ENCODE results near the gene GET4. TPM values are rescaled to one million over a fixed set of nuclear protein-coding genes. Genes with fewer than 3 reads are reported as not detected.
A peak's percentile ranks its signal among the peaks of the same experiment; 100 is the strongest.

Gene GET4
- total RNA-seq, 1 donor from 2014 or later, result 44.5 TPM

DNA sequence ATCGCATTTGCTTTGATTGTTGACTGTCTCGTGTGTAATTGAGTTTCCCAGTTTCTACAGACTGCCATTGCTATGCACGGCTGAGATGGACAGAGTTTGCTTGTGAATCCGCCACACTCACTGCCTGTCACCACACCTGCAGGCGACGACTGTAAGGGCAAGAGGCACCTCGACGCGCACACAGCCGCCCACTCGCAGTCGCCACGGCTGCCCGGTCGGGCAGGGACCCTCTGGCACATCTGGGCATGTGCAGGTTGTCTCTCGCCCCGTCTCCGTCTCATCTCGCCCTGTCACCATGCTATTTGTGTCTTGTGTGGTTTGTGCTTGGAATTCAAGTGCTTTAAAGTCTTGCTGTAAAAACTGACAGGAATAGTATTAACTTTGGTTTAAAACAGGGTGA, 26.6 kb upstream of the GET4 start:
- DNase-seq (ENCODE audit: low read depth) (no peak), FAIRE-seq (no peak)
- no peaks in the 10 kb centered on the region for H3K27me3 ChIP-seq (ENCODE audit: control insufficient read depth, insufficient read depth, low read length)
- H3K4me3 ChIP-seq (ENCODE audit: low read depth, low read length), result no peak overlapping the region
- TF ChIP-seq, protein P1, sequence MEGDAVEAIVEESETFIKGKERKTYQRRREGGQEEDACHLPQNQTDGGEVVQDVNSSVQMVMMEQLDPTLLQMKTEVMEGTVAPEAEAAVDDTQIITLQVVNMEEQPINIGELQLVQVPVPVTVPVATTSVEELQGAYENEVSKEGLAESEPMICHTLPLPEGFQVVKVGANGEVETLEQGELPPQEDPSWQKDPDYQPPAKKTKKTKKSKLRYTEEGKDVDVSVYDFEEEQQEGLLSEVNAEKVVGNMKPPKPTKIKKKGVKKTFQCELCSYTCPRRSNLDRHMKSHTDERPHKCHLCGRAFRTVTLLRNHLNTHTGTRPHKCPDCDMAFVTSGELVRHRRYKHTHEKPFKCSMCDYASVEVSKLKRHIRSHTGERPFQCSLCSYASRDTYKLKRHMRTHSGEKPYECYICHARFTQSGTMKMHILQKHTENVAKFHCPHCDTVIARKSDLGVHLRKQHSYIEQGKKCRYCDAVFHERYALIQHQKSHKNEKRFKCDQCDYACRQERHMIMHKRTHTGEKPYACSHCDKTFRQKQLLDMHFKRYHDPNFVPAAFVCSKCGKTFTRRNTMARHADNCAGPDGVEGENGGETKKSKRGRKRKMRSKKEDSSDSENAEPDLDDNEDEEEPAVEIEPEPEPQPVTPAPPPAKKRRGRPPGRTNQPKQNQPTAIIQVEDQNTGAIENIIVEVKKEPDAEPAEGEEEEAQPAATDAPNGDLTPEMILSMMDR (IDR thresholded peaks at IDR 0.05; ENCODE audit: insufficient read depth, low read length, severe bottlenecking), result no peak
- H3K36me3 ChIP-seq (ENCODE audit: control insufficient read depth, insufficient read depth, low read length), result peaks cover 28% of the 10 kb centered on the region

DNA sequence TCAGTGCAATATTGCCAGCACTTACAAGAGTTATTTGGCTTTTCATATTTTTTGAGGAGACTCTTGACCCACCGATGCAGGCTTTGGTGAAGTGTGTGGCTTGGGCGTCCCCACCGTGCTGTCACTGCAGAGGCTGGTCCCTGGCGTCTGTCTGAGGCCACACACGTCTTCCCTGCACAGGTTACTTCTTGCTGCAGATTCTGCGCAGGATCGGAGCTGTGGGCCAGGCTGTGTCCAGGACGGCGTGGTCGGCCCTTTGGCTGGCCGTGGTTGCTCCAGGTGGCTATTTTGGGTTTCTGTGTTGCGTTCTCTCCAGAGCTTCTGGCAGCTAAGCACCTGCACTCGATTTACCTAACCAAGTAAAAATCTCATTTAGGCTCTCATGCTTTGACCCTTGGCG, 25.1 kb upstream of the GET4 start:
- Histone ChIP-seq H3K27me3 (ENCODE audit: control insufficient read depth, insufficient read depth, low read length) (no peaks in the 10 kb centered on the region), H3K4me3 (ENCODE audit: low read depth, low read length) (no peak overlapping the region), H3K36me3 (ENCODE audit: control insufficient read depth, insufficient read depth, low read length) (peaks cover 30% of the 10 kb centered on the region)
- FAIRE-seq (peak; percentile 28), DNase-seq (ENCODE audit: low read depth) (no peak)
- TF ChIP-seq, protein P1 (IDR thresholded peaks at IDR 0.05; ENCODE audit: insufficient read depth, low read length, severe bottlenecking), result no peak

DNA sequence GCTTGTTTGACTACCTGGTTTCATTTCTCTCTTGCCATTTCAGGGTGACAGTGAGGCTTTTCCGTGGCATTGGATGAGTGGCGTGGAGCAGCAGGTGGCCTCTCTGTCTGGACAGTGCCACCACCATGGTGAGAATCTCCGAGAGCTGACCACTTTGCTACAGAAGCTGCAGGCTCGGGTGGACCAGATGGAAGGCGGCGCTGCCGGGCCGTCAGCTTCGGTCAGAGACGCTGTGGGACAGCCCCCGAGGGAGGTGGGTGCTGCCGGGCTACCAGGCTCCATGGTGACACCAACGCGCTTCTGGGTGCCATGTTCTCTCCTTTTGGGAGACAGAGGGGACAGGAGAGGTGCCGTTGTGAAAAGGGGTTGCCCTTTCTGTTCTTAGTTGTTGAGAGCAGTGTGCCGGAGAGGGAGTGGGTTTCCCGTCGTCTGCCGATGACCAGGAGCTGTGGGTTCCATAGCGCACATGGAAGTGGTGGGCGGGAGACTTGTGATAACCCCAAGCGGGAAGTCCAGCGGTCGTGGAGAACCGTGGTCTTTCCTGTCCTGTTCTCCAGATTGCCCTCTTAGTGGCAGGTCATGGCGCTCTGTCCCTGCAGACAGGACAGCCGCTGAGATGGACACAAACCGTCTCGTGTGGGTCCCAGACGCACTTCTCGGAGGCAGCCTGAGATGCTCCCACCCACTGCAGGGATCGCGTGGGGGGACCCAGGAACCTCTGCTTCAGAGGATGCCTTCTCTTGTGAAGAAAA, 22.8 kb upstream of the GET4 start:
- no peaks in the 10 kb centered on the region for H3K27me3 ChIP-seq (ENCODE audit: control insufficient read depth, insufficient read depth, low read length)
- DNase-seq (ENCODE audit: low read depth) (no peak), FAIRE-seq (no peak)
- TF ChIP-seq, protein P1 (IDR thresholded peaks at IDR 0.05; ENCODE audit: insufficient read depth, low read length, severe bottlenecking), result no peak
- no peak overlapping the region for H3K4me3 ChIP-seq (ENCODE audit: low read depth, low read length)
- H3K36me3 ChIP-seq (ENCODE audit: control insufficient read depth, insufficient read depth, low read length), result peaks cover 42% of the 10 kb centered on the region

DNA sequence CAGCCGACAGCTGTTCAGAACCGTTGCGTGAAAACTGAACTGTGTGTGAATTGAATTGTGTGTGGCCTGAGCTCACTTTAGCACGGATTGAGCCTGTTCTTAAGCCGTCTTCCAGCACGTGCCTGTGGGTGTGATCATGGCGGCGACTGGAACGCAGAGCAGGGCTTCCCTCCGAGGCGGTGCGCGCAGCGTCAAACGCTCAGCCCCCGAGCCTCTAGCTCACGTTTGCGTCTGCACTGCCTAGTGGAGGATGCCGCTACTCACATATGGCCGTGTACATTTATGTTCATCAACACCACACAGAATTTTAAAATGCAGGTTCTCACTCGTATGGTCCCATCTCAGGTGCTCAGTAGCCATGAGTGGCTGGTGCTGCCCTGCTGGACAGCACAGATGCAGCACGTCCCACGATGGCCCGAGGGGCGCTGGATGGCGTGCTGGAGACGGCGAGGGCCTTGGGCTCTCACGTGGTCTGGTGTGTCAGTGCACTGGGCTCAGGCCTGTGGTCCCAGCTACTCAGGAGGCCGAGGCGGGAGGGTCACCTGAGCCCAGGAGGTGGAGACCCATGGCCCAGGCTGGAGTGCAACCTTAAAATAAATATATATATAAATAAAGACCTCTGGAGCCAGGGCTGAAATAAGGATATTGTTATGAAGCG, 22.1 kb upstream of the GET4 start:
- DNase-seq (ENCODE audit: low read depth), result no peak
- TF ChIP-seq, protein P1 (IDR thresholded peaks at IDR 0.05; ENCODE audit: insufficient read depth, low read length, severe bottlenecking), result no peak
- Histone ChIP-seq H3K36me3 (ENCODE audit: control insufficient read depth, insufficient read depth, low read length) (peaks cover 40% of the 10 kb centered on the region), H3K4me3 (ENCODE audit: low read depth, low read length) (no peak overlapping the region), H3K27me3 (ENCODE audit: control insufficient read depth, insufficient read depth, low read length) (no peaks in the 10 kb centered on the region)
- no peak for FAIRE-seq

DNA sequence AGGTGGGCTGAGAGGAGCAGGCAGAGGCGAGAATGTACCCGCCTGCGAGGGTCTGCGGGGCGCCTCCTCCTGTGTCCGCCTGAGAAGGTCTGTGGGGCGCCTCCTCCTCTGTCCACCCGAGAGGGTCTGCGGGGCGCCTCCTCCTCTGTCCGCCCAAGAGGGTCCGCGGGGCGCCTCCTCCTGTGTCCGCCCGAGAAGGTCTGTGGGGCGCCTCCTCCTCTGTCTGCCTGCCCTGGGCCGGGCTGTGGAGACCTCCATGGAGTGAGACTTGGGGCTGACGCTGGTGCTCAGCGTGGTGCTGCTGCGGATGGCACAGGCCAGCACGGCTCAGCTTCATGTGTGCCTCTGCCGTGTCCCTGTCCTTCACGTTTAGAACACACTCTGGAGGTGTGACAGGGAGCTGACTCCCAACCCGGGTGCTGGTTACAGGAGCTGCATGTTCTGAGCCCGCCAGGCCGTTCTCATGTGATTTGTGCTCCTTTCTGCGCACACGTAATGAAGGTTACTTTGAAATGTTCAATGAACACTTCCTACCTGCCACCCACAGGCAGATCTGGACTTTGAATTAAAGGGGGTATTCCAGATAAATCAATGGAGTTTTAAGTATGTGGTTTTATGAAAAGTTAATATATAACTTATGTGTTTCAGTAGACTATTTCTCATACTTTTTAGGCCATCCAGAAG, 20.5 kb upstream of the GET4 start:
- no peaks in the 10 kb centered on the region for H3K27me3 ChIP-seq (ENCODE audit: control insufficient read depth, insufficient read depth, low read length)
- peaks cover 36% of the 10 kb centered on the region for H3K36me3 ChIP-seq (ENCODE audit: control insufficient read depth, insufficient read depth, low read length)
- DNase-seq (ENCODE audit: low read depth), result no peak
- TF ChIP-seq, protein P1 (IDR thresholded peaks at IDR 0.05; ENCODE audit: insufficient read depth, low read length, severe bottlenecking), result no peak
- no peak overlapping the region for H3K4me3 ChIP-seq (ENCODE audit: low read depth, low read length)
- FAIRE-seq, result no peak
